ENCODE measurements around the gene RGL2. TPM values are rescaled to one million over a fixed set of nuclear protein-coding genes. Genes with fewer than 3 reads are reported as not detected.
"Not testable (repeated sequence)": the region's sequence is repeated elsewhere in the genome, so short reads cannot be mapped to it uniquely, and the experiment has no call there.

Gene RGL2
- total RNA-seq, 1 experiment from 2014 or later: 35.1 TPM

DNA sequence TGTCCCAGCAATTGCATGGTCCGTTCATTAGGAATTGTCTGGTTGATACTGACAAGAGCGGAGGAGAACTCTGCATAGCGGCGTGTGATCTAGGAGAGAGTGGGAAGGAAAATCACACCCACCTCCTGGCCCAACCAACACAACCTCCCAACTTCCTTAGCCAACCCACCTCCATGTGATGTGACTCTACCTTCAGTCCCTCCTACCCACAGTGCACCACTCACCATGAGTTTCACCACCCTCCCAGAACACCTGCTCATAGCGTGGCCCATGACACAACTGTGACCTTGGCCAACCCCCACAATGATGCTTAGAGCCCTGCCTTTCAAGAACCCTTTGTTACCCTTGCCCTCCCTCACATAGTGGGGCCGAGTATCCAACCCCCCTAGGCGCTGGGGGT is 34.7 kb downstream of the RGL2 start:
- Histone ChIP-seq H2AFZ (ENCODE audit: low read length) (no peak overlapping the region), H3K9ac (ENCODE audit: low read length) (no peak overlapping the region), H3K4me3 (ENCODE audit: low read length) (no peak overlapping the region), H3K9me2 (replicated peaks; ENCODE audit: insufficient read depth, low read length) (no peaks in the 10 kb centered on the region), H3K36me3 (ENCODE audit: insufficient read depth, low read length) (peaks cover 16% of the 10 kb centered on the region), H3K27ac (ENCODE audit: low read length) (no peak overlapping the region), H3K9me3 (ENCODE audit: low read length) (no peaks in the 10 kb centered on the region), H3K27me3 (ENCODE audit: low read length) (no peaks in the 10 kb centered on the region), H4K20me1 (ENCODE audit: insufficient read depth, low read depth, low read length) (no peaks in the 10 kb centered on the region), H3K4me1 (ENCODE audit: low read length) (no peaks in the 10 kb centered on the region), H3K4me2 (ENCODE audit: low read depth, low read length, poor library complexity, severe bottlenecking) (no peak overlapping the region), H3K79me2 (ENCODE audit: low read length) (no peaks in the 10 kb centered on the region; the same call in 1 of the 2 replicates)
- DNase-seq: no peak

DNA sequence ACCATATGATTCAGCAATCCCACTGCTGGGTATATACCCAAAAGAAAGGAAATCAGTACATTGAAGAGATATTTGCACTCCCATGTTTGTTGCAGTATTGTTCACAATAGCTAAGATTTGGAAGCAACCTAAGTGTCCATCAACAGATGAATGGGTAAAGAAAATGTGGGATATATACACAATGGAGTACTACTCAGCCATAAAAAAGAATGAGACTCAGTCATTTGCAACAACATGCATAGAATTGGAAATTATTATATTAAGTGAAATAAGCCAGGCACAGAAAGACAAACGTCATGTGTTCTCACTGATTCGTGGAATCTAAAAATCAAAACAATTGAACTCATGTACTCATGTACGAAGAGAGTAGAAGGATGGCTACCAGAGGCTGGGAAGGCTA is 36.3 kb downstream of the RGL2 start:
- not testable (repeated sequence) for DNase-seq; H3K4me1 ChIP-seq (ENCODE audit: low read length); H3K9ac ChIP-seq (ENCODE audit: low read length); H3K4me3 ChIP-seq (ENCODE audit: low read length); H3K79me2 ChIP-seq (ENCODE audit: low read length); H3K4me2 ChIP-seq (ENCODE audit: low read depth, low read length, poor library complexity, severe bottlenecking); H3K27ac ChIP-seq (ENCODE audit: low read length); H3K9me3 ChIP-seq (ENCODE audit: low read length); H2AFZ ChIP-seq (ENCODE audit: low read length); H3K27me3 ChIP-seq (ENCODE audit: low read length); H3K9me2 ChIP-seq (replicated peaks; ENCODE audit: insufficient read depth, low read length); H4K20me1 ChIP-seq (ENCODE audit: insufficient read depth, low read depth, low read length)
- peaks cover 10% of the 10 kb centered on the region for H3K36me3 ChIP-seq (ENCODE audit: insufficient read depth, low read length)

DNA sequence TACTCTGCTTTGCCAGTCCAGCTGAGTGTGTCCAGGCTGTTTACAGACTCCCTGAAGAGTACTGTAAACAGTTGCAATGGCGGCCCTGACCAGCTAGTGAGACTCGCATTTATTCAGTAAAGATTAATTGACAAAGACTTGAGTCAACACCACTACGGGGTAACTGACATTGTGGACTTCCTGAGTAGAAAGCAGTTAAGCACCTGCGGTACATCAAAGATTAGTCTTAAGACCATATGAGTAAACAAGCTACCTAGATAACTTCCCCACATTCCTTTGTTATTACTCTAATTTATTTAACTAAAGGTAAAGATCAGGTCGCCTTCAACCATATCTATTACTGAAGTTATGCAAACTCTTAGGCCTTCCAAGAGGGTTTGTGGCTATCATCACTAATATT is 39.7 kb downstream of the RGL2 start:
- no peak overlapping the region for H2AFZ ChIP-seq (ENCODE audit: low read length)
- no peak for DNase-seq
- H3K4me3 ChIP-seq (ENCODE audit: low read length): no peak overlapping the region
- H3K9ac ChIP-seq (ENCODE audit: low read length): no peak overlapping the region
- no peaks in the 10 kb centered on the region for H3K79me2 ChIP-seq (ENCODE audit: low read length)
- no peaks in the 10 kb centered on the region for H3K9me3 ChIP-seq (ENCODE audit: low read length)
- H3K9me2 ChIP-seq (replicated peaks; ENCODE audit: insufficient read depth, low read length): no peaks in the 10 kb centered on the region
- H3K27me3 ChIP-seq (ENCODE audit: low read length): no peaks in the 10 kb centered on the region
- no peaks in the 10 kb centered on the region for H4K20me1 ChIP-seq (ENCODE audit: insufficient read depth, low read depth, low read length)
- no peak overlapping the region for H3K27ac ChIP-seq (ENCODE audit: low read length)
- no peaks in the 10 kb centered on the region for H3K4me1 ChIP-seq (ENCODE audit: low read length)
- peaks cover 8% of the 10 kb centered on the region for H3K36me3 ChIP-seq (ENCODE audit: insufficient read depth, low read length)
- H3K4me2 ChIP-seq (ENCODE audit: low read depth, low read length, poor library complexity, severe bottlenecking): no peak overlapping the region

DNA sequence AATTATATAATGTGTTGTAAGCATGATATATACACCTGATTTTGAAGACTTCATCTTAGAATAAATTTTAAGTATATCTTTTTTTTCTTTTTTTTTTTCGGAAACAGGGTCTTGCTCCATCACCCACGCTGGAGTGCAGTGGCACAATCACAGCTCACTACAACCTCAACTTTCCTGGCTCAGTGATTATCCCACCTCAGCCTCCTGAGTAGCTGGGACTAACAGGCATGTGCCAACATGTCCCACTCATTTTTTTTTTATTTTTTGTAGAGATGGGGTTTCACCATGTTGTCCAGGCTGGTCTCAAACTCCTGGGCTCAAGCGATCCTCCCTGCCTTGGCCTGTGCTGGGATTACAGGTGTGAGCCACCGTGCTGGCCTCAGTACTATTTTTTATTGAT is 44.2 kb downstream of the RGL2 start:
- H3K27me3 ChIP-seq (ENCODE audit: low read length): no peaks in the 10 kb centered on the region
- no peaks in the 10 kb centered on the region for H4K20me1 ChIP-seq (ENCODE audit: insufficient read depth, low read depth, low read length)
- no peak overlapping the region for H3K27ac ChIP-seq (ENCODE audit: low read length)
- H3K9me3 ChIP-seq (ENCODE audit: low read length): no peaks in the 10 kb centered on the region
- DNase-seq: no peak
- H3K9ac ChIP-seq (ENCODE audit: low read length): no peak overlapping the region
- H2AFZ ChIP-seq (ENCODE audit: low read length): no peak overlapping the region
- no peak overlapping the region for H3K4me2 ChIP-seq (ENCODE audit: low read depth, low read length, poor library complexity, severe bottlenecking)
- H3K4me3 ChIP-seq (ENCODE audit: low read length): no peak overlapping the region
- peaks cover 12% of the 10 kb centered on the region for H3K4me1 ChIP-seq (ENCODE audit: low read length)
- no peaks in the 10 kb centered on the region for H3K9me2 ChIP-seq (replicated peaks; ENCODE audit: insufficient read depth, low read length)
- H3K36me3 ChIP-seq (ENCODE audit: insufficient read depth, low read length): peaks cover 7% of the 10 kb centered on the region; the same call in 1 of the 2 replicates
- H3K79me2 ChIP-seq (ENCODE audit: low read length): peaks cover 16% of the 10 kb centered on the region

DNA sequence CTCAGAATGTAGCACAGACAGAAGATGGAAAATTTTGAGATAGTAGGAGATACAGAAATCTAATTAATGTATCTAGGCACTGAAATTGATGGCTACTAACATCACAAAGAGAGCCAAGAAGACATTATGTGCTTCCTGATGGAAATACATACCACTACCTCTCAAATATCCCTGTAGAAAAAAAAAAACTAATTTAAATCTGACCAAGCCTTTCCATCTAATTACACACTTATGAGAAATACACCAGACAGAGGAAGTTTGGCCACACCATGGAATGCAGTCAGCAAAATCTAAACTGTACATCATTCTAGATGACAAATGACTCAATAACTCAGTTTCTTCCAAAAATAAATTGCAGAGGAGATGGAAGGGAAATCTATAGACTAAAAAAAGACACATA is 46.0 kb downstream of the RGL2 start:
- Histone ChIP-seq H4K20me1 (ENCODE audit: insufficient read depth, low read depth, low read length) (no peaks in the 10 kb centered on the region), H2AFZ (ENCODE audit: low read length) (no peak overlapping the region), H3K27me3 (ENCODE audit: low read length) (no peaks in the 10 kb centered on the region), H3K79me2 (ENCODE audit: low read length) (peaks cover 17% of the 10 kb centered on the region), H3K4me2 (ENCODE audit: low read depth, low read length, poor library complexity, severe bottlenecking) (no peak overlapping the region), H3K36me3 (ENCODE audit: insufficient read depth, low read length) (peaks cover 7% of the 10 kb centered on the region; the same call in 1 of the 2 replicates), H3K9ac (ENCODE audit: low read length) (no peak overlapping the region), H3K9me3 (ENCODE audit: low read length) (no peaks in the 10 kb centered on the region), H3K27ac (ENCODE audit: low read length) (no peak overlapping the region), H3K4me3 (ENCODE audit: low read length) (no peak overlapping the region), H3K4me1 (ENCODE audit: low read length) (peaks cover 23% of the 10 kb centered on the region), H3K9me2 (replicated peaks; ENCODE audit: insufficient read depth, low read length) (no peaks in the 10 kb centered on the region)
- DNase-seq: no peak

DNA sequence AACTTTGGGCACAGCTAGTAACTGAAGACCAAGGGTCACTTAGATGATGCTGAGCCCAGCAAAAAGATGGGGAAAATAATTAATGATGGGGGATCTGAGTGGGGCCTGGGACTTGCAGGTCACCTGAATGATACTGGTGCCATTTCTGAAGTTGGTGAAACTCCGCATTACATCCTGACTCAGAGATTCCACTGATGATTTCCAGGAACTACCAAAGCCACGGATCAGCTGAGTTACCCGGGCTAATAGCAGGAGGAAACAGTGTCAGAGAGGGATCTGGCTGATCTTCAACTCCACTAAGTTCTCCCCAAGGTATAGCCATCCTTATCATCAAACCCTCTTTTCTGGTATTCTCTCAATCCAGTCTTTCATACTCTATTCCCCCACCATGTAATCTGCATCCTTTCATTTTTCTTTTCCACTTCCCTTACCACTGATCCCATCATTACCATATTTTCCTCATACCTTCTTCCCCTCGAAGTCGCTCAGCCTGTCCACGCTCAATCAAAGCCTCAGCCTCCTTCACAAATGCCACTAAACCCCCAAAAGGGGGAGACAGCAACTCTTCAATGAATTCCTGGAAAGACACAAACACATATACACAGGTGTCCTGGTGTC is 47.2 kb downstream of the RGL2 start:
- H3K4me2 ChIP-seq (ENCODE audit: low read depth, low read length, poor library complexity, severe bottlenecking): no peak overlapping the region
- no peak for DNase-seq
- H3K9me3 ChIP-seq (ENCODE audit: low read length): no peaks in the 10 kb centered on the region
- no peak overlapping the region for H2AFZ ChIP-seq (ENCODE audit: low read length)
- no peaks in the 10 kb centered on the region for H3K27me3 ChIP-seq (ENCODE audit: low read length)
- H3K27ac ChIP-seq (ENCODE audit: low read length): no peak overlapping the region
- peaks cover 17% of the 10 kb centered on the region for H3K79me2 ChIP-seq (ENCODE audit: low read length)
- H3K36me3 ChIP-seq (ENCODE audit: insufficient read depth, low read length): peaks cover 7% of the 10 kb centered on the region; the same call in 1 of the 2 replicates
- H3K4me3 ChIP-seq (ENCODE audit: low read length): no peak overlapping the region
- H3K4me1 ChIP-seq (ENCODE audit: low read length): peaks cover 24% of the 10 kb centered on the region
- no peaks in the 10 kb centered on the region for H4K20me1 ChIP-seq (ENCODE audit: insufficient read depth, low read depth, low read length)
- no peak overlapping the region; the same call in 1 of the 2 replicates for H3K9ac ChIP-seq (ENCODE audit: low read length)
- no peaks in the 10 kb centered on the region for H3K9me2 ChIP-seq (replicated peaks; ENCODE audit: insufficient read depth, low read length)

DNA sequence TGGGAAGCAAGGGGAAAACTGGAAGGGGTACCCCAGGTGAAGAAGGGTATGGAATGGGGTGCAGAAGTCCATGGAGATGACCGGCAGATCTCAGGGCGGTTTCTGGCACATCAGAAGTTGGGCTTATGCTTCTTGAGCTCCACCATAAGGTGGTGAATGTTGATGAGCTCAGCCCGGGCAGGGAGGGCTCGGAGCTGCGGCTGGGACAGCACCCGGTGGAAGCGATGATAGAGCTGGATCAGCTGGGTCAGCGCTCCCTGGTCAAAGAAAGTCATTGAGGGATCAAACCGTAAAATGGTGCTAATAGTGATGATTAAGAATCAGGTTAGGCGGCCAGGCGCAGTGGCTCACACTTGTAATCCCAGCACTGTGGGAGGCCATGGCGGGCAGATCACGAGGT is 48.0 kb downstream of the RGL2 start:
- Histone ChIP-seq H3K36me3 (ENCODE audit: insufficient read depth, low read length) (peaks cover 7% of the 10 kb centered on the region; the same call in 1 of the 2 replicates), H3K4me3 (ENCODE audit: low read length) (peak overlapping the region; percentile 90; the same call in 1 of the 2 replicates), H3K9me2 (replicated peaks; ENCODE audit: insufficient read depth, low read length) (no peaks in the 10 kb centered on the region), H3K4me2 (ENCODE audit: low read depth, low read length, poor library complexity, severe bottlenecking) (peak overlapping the region; percentile 99), H3K4me1 (ENCODE audit: low read length) (peaks cover 24% of the 10 kb centered on the region), H3K27me3 (ENCODE audit: low read length) (no peaks in the 10 kb centered on the region), H3K27ac (ENCODE audit: low read length) (no peak overlapping the region), H3K79me2 (ENCODE audit: low read length) (peaks cover 17% of the 10 kb centered on the region), H3K9me3 (ENCODE audit: low read length) (no peaks in the 10 kb centered on the region), H3K9ac (ENCODE audit: low read length) (peak overlapping the region; percentile 90), H2AFZ (ENCODE audit: low read length) (no peak overlapping the region), H4K20me1 (ENCODE audit: insufficient read depth, low read depth, low read length) (no peaks in the 10 kb centered on the region)
- no peak for DNase-seq

DNA sequence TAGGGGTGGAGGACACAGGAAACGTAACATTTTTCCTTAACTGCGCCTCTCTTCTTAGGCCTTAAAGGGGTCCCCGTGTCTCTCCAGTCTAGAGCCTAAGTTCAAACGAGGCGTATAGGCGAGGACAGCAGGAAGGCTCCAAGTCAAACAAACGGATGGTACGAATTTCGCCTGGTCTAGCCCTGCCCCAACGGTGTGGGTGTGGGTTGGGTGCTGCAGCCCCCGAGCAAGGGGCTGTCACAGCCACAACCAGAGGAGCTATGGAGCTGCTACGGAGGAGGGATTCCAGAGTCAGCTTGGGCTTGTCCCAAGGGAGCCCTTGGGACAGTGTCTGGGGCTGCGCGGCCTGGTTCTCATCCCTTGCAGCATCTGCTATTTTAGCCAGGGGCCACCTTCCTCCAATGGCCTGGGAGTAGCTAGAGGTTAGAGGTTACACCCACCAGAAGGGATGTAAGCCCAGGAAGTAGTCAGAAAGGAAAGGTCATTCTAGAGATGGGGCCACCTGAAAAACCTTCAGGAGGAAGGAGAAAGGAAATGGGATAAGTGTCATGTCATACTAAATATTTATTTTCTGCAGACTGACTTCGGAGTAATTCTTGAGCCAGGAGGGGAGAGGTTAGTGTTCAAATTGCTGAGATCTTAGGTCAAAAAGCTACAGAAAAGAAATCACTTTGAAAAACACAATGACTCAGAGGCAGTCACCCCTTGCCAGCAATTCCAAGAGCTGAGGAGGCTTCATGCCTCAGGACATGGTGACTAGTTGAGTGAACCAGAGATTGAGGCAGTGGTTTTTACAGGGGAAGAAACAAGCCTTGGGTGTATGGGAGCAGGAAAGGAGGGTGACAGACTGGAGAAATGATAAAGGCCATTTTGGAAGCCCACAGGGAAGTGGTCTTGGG is 48.8 kb downstream of the RGL2 start:
- peaks cover 7% of the 10 kb centered on the region; the same call in 1 of the 2 replicates for H3K36me3 ChIP-seq (ENCODE audit: insufficient read depth, low read length)
- peak overlapping the region; percentile 64; the same call in 1 of the 2 replicates for H2AFZ ChIP-seq (ENCODE audit: low read length)
- H3K4me2 ChIP-seq (ENCODE audit: low read depth, low read length, poor library complexity, severe bottlenecking): peak overlapping the region; percentile 99
- H3K27ac ChIP-seq (ENCODE audit: low read length): peak overlapping the region; percentile 75
- peak overlapping the region; percentile 90 for H3K9ac ChIP-seq (ENCODE audit: low read length)
- H4K20me1 ChIP-seq (ENCODE audit: insufficient read depth, low read depth, low read length): no peaks in the 10 kb centered on the region
- peaks cover 17% of the 10 kb centered on the region for H3K79me2 ChIP-seq (ENCODE audit: low read length)
- DNase-seq: no peak
- H3K9me2 ChIP-seq (replicated peaks; ENCODE audit: insufficient read depth, low read length): no peaks in the 10 kb centered on the region
- peak overlapping the region; percentile 90 for H3K4me3 ChIP-seq (ENCODE audit: low read length)
- peaks cover 24% of the 10 kb centered on the region for H3K4me1 ChIP-seq (ENCODE audit: low read length)
- H3K27me3 ChIP-seq (ENCODE audit: low read length): no peaks in the 10 kb centered on the region
- no peaks in the 10 kb centered on the region for H3K9me3 ChIP-seq (ENCODE audit: low read length)

Measured in Karpas-422 (cell line).